ENCODE measurements around the gene AP3B1.

DNA sequence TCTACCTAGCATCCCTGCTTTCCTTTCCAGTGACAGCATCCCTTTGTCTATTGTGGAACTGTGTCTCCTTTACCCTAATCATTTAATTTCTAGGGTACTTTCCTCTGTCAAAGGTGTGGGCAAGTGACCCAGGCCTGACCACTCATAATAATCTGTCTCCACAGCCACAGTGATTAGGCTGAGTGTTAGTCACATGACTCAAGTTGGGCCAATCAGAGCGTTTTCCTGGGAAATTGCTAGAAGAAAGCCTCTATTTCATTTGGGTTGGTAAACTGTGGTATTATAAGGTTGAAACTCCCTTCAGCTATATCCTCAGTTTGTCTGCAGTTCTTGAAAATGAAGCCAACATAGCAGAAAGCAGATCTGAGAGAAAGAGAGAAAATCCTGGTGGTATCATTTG is 14.2 kb upstream of the AP3B1 start:
- TF ChIP-seq, protein P1, sequence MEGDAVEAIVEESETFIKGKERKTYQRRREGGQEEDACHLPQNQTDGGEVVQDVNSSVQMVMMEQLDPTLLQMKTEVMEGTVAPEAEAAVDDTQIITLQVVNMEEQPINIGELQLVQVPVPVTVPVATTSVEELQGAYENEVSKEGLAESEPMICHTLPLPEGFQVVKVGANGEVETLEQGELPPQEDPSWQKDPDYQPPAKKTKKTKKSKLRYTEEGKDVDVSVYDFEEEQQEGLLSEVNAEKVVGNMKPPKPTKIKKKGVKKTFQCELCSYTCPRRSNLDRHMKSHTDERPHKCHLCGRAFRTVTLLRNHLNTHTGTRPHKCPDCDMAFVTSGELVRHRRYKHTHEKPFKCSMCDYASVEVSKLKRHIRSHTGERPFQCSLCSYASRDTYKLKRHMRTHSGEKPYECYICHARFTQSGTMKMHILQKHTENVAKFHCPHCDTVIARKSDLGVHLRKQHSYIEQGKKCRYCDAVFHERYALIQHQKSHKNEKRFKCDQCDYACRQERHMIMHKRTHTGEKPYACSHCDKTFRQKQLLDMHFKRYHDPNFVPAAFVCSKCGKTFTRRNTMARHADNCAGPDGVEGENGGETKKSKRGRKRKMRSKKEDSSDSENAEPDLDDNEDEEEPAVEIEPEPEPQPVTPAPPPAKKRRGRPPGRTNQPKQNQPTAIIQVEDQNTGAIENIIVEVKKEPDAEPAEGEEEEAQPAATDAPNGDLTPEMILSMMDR (IDR thresholded peaks at IDR 0.05), result no peak
- TF ChIP-seq ZFX (IDR thresholded peaks at IDR 0.05; ENCODE audit: borderline replicate concordance), result no peak

Data from 22Rv1 (cell line).